HEK293 (cell line): ENCODE results near the gene DDX42.
A peak's percentile ranks its signal among the peaks of the same experiment; 100 is the strongest.

ENCODE experiments used
- HOXC10 ChIP-seq: sonication (generic); formaldehyde crosslinking; IDR thresholded peaks from 2 replicates; pipeline ENCODE4 v1.8.1; 2023; ENCODE audit warnings: mild to moderate bottlenecking, missing genetic modification reagents
- MEIS1 ChIP-seq: sonication (generic); formaldehyde crosslinking; IDR thresholded peaks from 2 replicates; pipeline ENCODE4 v1.8.1; 2022; ENCODE audit warnings: missing genetic modification reagents, mild to moderate bottlenecking, borderline replicate concordance
- MYNN ChIP-seq: fragments of 450-650 bp; formaldehyde crosslinking; IDR thresholded peaks from 2 replicates; pipeline ENCODE4 v1.5.1; 2016; ENCODE audit warnings: missing biosample characterization, missing genetic modification characterization, borderline replicate concordance
- OVOL3 ChIP-seq: fragments of 450-650 bp; formaldehyde crosslinking; IDR thresholded peaks from 2 replicates; pipeline ENCODE4 v1.5.1; 2016; ENCODE audit warnings: missing biosample characterization, missing genetic modification characterization
- PRDM2 ChIP-seq: fragments of 450-650 bp; formaldehyde crosslinking; IDR thresholded peaks from 2 replicates; pipeline ENCODE4 v1.5.1; 2016; ENCODE audit warnings: missing biosample characterization, missing genetic modification characterization, borderline replicate concordance
- SETDB1 ChIP-seq: IDR thresholded peaks from one replicate; pipeline ENCODE4 v1.6.1; 2017; ENCODE audit warnings: mild to moderate bottlenecking, low read length, moderate library complexity, mixed read lengths; ENCODE audit not compliant: insufficient read length
- SP2 ChIP-seq: fragments of 450-650 bp; formaldehyde crosslinking; IDR thresholded peaks from 2 replicates; pipeline ENCODE4 v1.5.1; 2016; ENCODE audit warnings: missing biosample characterization, missing genetic modification characterization
- ZBTB10 ChIP-seq: fragments of 450-650 bp; formaldehyde crosslinking; IDR thresholded peaks from 2 replicates; pipeline ENCODE4 v1.5.1; 2016; ENCODE audit warnings: missing biosample characterization, missing genetic modification characterization
- ZBTB20 ChIP-seq: fragments of 450-650 bp; formaldehyde crosslinking; IDR thresholded peaks from 2 replicates; pipeline ENCODE4 v1.5.1; 2016; ENCODE audit warnings: missing biosample characterization, missing genetic modification characterization
- ZNF121 ChIP-seq: fragments of 450-650 bp; formaldehyde crosslinking; IDR thresholded peaks from 2 replicates; pipeline ENCODE4 v1.5.1; 2016; ENCODE audit warnings: missing biosample characterization, missing genetic modification characterization
- ZNF132 ChIP-seq: fragments of 450-650 bp; formaldehyde crosslinking; IDR thresholded peaks from 2 replicates; pipeline ENCODE4 v1.5.1; 2017; ENCODE audit warnings: missing biosample characterization, missing genetic modification characterization, borderline replicate concordance
- ZNF174 ChIP-seq: fragments of 450-650 bp; formaldehyde crosslinking; IDR thresholded peaks from 2 replicates; pipeline ENCODE4 v1.5.0; 2017; ENCODE audit warnings: missing biosample characterization, mild to moderate bottlenecking, missing genetic modification characterization
- ZNF19 ChIP-seq: fragments of 450-650 bp; formaldehyde crosslinking; IDR thresholded peaks from 2 replicates; pipeline ENCODE4; 2016; ENCODE audit warnings: missing biosample characterization, missing genetic modification characterization, low read depth
- ZNF211 ChIP-seq: fragments of 450-650 bp; formaldehyde crosslinking; IDR thresholded peaks from 2 replicates; pipeline ENCODE4 v1.5.1; 2016; ENCODE audit warnings: low read depth, missing biosample characterization, missing genetic modification characterization
- ZNF223 ChIP-seq: fragments of 450-650 bp; formaldehyde crosslinking; IDR thresholded peaks from 2 replicates; pipeline ENCODE4 v1.5.1; 2016; ENCODE audit warnings: missing biosample characterization, missing genetic modification characterization
- ZNF366 ChIP-seq: fragments of 450-650 bp; formaldehyde crosslinking; conservative IDR thresholded peaks from 2 replicates; pipeline ENCODE4 v1.5.1; 2016; ENCODE audit warnings: missing biosample characterization, missing genetic modification characterization
- ZNF426 ChIP-seq: fragments of 450-650 bp; formaldehyde crosslinking; IDR thresholded peaks from 2 replicates; pipeline ENCODE4 v1.5.1; 2017; ENCODE audit warnings: missing biosample characterization, missing genetic modification characterization, mild to moderate bottlenecking, inconsistent platforms, moderate library complexity
- ZNF433 ChIP-seq: fragments of 450-650 bp; formaldehyde crosslinking; IDR thresholded peaks from 2 replicates; pipeline ENCODE4 v1.5.1; 2016; ENCODE audit warnings: missing biosample characterization, missing genetic modification characterization, low read depth
- ZNF518A ChIP-seq: fragments of 450-650 bp; formaldehyde crosslinking; conservative IDR thresholded peaks from 2 replicates; pipeline ENCODE4 v1.5.1; 2016; ENCODE audit warnings: low read depth, missing biosample characterization, missing genetic modification characterization
- ZNF596 ChIP-seq: fragments of 450-650 bp; IDR thresholded peaks from 2 replicates; pipeline ENCODE4 v1.5.0; 2018; ENCODE audit warnings: missing biosample characterization, mild to moderate bottlenecking, missing genetic modification characterization, moderate library complexity
- ZNF639 ChIP-seq: fragments of 450-650 bp; formaldehyde crosslinking; IDR thresholded peaks from 2 replicates; pipeline ENCODE4 v1.5.1; 2016; ENCODE audit warnings: missing biosample characterization, missing genetic modification characterization
- ZNF768 ChIP-seq: fragments of 450-650 bp; formaldehyde crosslinking; IDR thresholded peaks from 2 replicates; pipeline ENCODE4 v1.5.1; 2018; ENCODE audit warnings: missing biosample characterization, mild to moderate bottlenecking, missing genetic modification characterization
- ZNF791 ChIP-seq: fragments of 450-650 bp; formaldehyde crosslinking; IDR thresholded peaks from 2 replicates; pipeline ENCODE4 v1.5.1; 2016; ENCODE audit warnings: missing biosample characterization, missing genetic modification characterization
- ZNF843 ChIP-seq: fragments of 450-650 bp; formaldehyde crosslinking; IDR thresholded peaks from 2 replicates; pipeline ENCODE4 v1.5.1; 2016; ENCODE audit warnings: missing biosample characterization, missing genetic modification characterization

The DDX42 gene

GRCh38 chr17:63842540-63843386 is 68.8 kb downstream of the DDX42 start, which contains the start of gene SMARCD2 (continued):
- peak; percentile 42; the same call in 1 of the 2 replicates for TF ChIP-seq ZNF121 (tag by site-specific recombination)
- no peak; the same call in 1 of the 2 replicates for TF ChIP-seq ZNF174 (tag by site-specific recombination)
- TF ChIP-seq OVOL3 (tag by site-specific recombination), result peak; percentile 81; the same call in 1 of the 2 replicates
- no peak for TF ChIP-seq ZNF433 (tag by site-specific recombination)
- peak; percentile 98 for TF ChIP-seq SP2
- TF ChIP-seq MEIS1 (CRISPR knock-in tag), result no peak
- TF ChIP-seq ZNF366 (tag by site-specific recombination), result peak; percentile 32; the same call in 1 of the 2 replicates
- TF ChIP-seq ZNF596 (tag by site-specific recombination), result peak; percentile 75
- TF ChIP-seq ZBTB10, result peak; percentile 11; the same call in 1 of the 2 replicates
- no peak for TF ChIP-seq HOXC10 (CRISPR knock-in tag)
- TF ChIP-seq ZBTB20 (tag by site-specific recombination), result no peak; the same call in 1 of the 2 replicates
- no peak for TF ChIP-seq ZNF426 (tag by site-specific recombination)
- TF ChIP-seq ZNF518A (tag by site-specific recombination), result peak; percentile 98
- no peak for TF ChIP-seq ZNF132
- TF ChIP-seq ZNF639, result peak; percentile 99
- TF ChIP-seq ZNF791 (tag by site-specific recombination), result no peak
- TF ChIP-seq SETDB1, result no peak
- TF ChIP-seq ZNF843 (tag by site-specific recombination), result peak; percentile 65
- no peak; the same call in 1 of the 2 replicates for TF ChIP-seq ZNF211 (tag by site-specific recombination)
- TF ChIP-seq ZNF19 (tag by site-specific recombination), result no peak
- peak; percentile 47; the same call in 1 of the 2 replicates for TF ChIP-seq ZNF768 (tag by site-specific recombination)
- TF ChIP-seq PRDM2 (tag by site-specific recombination), result no peak
- peak; percentile 64; the same call in 1 of the 2 replicates for TF ChIP-seq MYNN
- TF ChIP-seq ZNF223 (tag by site-specific recombination), result no peak
